Endodermal cell (in vitro differentiated cells): ENCODE measurements around the gene HSPA9. TPM values are rescaled to one million over a fixed set of nuclear protein-coding genes. Genes with fewer than 3 reads are reported as not detected.

Experiments used
- DNase-seq: peaks from one replicate; pipeline ENCODE4 v3.0.0-alpha.2; 2017
- H3K27ac ChIP-seq: 2 replicates; pipeline ENCODE4 v1.5.1; 2013; ENCODE audit warnings: mild to moderate bottlenecking, low read depth, low read length, moderate library complexity
- H3K27me3 ChIP-seq: 2 replicates; pipeline ENCODE4 v1.6.1; 2013; ENCODE audit warnings: mild to moderate bottlenecking, low read length, moderate library complexity; ENCODE audit not compliant: insufficient read depth, control insufficient read depth, poor library complexity, severe bottlenecking
- H3K36me3 ChIP-seq: 2 replicates; pipeline ENCODE4 v1.7.0; 2013; ENCODE audit warnings: mild to moderate bottlenecking, low read length, moderate library complexity; ENCODE audit not compliant: control insufficient read depth, insufficient read depth
- H3K4me1 ChIP-seq: one replicate; pipeline ENCODE4 v1.7.0; 2013; ENCODE audit warnings: low read length; ENCODE audit not compliant: control insufficient read depth, insufficient read depth
- H3K4me3 ChIP-seq: 2 replicates; pipeline ENCODE4 v1.5.1; 2013; ENCODE audit warnings: mild to moderate bottlenecking, low read length, moderate library complexity
- H3K9ac ChIP-seq: 2 replicates; pipeline ENCODE4 v1.6.1; 2013; ENCODE audit warnings: mild to moderate bottlenecking, low read length, moderate library complexity; ENCODE audit not compliant: poor library complexity, severe bottlenecking; ENCODE audit errors: extremely low read depth
- H3K9me3 ChIP-seq: 2 replicates; pipeline ENCODE4 v1.6.1; 2013; ENCODE audit warnings: mild to moderate bottlenecking, low read length, moderate library complexity; ENCODE audit not compliant: control insufficient read depth
- H3K27ac Mint-ChIP-seq: 2 replicates; pipeline ENCODE4 v1.8.0; 2020; ENCODE audit warnings: mixed read lengths
- H3K27me3 Mint-ChIP-seq: 2 replicates; pipeline ENCODE4 v1.8.0; 2021; ENCODE audit warnings: mild to moderate bottlenecking, mixed read lengths; ENCODE audit not compliant: insufficient read depth
- H3K36me3 Mint-ChIP-seq: 2 replicates; pipeline ENCODE4 v1.8.0; 2020; ENCODE audit warnings: low read depth, mixed read lengths
- H3K4me1 Mint-ChIP-seq: 2 replicates; pipeline ENCODE4 v1.8.0; 2020; ENCODE audit warnings: mixed read lengths
- H3K4me3 Mint-ChIP-seq: 2 replicates; pipeline ENCODE4 v1.8.0; 2020; ENCODE audit warnings: mild to moderate bottlenecking, moderate library complexity, mixed read lengths
- H3K9me3 Mint-ChIP-seq: 2 replicates; pipeline ENCODE4 v1.8.0; 2020; ENCODE audit warnings: mild to moderate bottlenecking, mixed read lengths
- CTCF ChIP-seq: fragments of 200-600 bp; sonication (generic); conservative IDR thresholded peaks from 2 replicates; pipeline ENCODE4 v1.5.0; 2021; ENCODE audit warnings: antibody characterized with exemption, mild to moderate bottlenecking
- WGBS, 2 experiments: methylation state at CpG; one replicate each; pipeline versions ENCODE4 v1.1.5 to v1.1.7; 2013; ENCODE audit warnings: missing lambda C conversion rate in 2 of 2, mixed read lengths in 1 of 2; ENCODE audit not compliant: insufficient coverage in 1 of 2, insufficient read length in 1 of 2; 5-methylcytosine and 5-hydroxymethylcytosine counted together
- total RNA-seq, 2 donors: library from RNA; stranded (reverse); fragmentation: NEBNext Ultra II Directional in 1 of 2; extraction: Animal tissue kit (Norgen Biotek cat#: 25700) in 1 of 2; gene quantifications; 2 replicates in 1 of 2; 3 replicates in 1 of 2; pipeline ENCODE4 v1.2.1, GENCODE V29; 2021

The HSPA9 gene
- total RNA-seq, 2 donors from 2014 or later, result 201 to 212 TPM

GRCh38 chr5:138536215-138536614, 39.0 kb downstream of the HSPA9 start:
- Mint-ChIP-seq H3K9me3 (no peaks in the 10 kb centered on the region), H3K4me3 (no peak overlapping the region), H3K27ac (no peak overlapping the region), H3K4me1 (no peaks in the 10 kb centered on the region), H3K36me3 (peaks cover 62% of the 10 kb centered on the region), H3K27me3 (no peaks in the 10 kb centered on the region)
- Histone ChIP-seq H3K27ac (no peak overlapping the region), H3K9me3 (no peaks in the 10 kb centered on the region), H3K27me3 (no peaks in the 10 kb centered on the region), H3K4me1 (peaks cover 7% of the 10 kb centered on the region), H3K36me3 (peaks cover 88% of the 10 kb centered on the region), H3K4me3 (no peak overlapping the region), H3K9ac (no peak overlapping the region)
- no peak for DNase-seq
- no peak for TF ChIP-seq CTCF
- 78% methylated on average over 2 of the region's 2 CpGs; no CpG with 5 or more reads in 1 of the 2 experiments for WGBS, 2 experiments

GRCh38 chr5:138533973-138534941, 40.9 kb downstream of the HSPA9 start:
- H3K4me1 ChIP-seq, result no peaks in the 10 kb centered on the region
- H3K27me3 ChIP-seq, result no peaks in the 10 kb centered on the region
- no peaks in the 10 kb centered on the region for H3K9me3 ChIP-seq
- no peak overlapping the region for H3K27ac ChIP-seq
- WGBS, 2 experiments, result 95% methylated on average over 5 of the region's 5 CpGs
- Mint-ChIP-seq H3K4me1 (peaks cover 4% of the 10 kb centered on the region), H3K4me3 (no peak overlapping the region), H3K36me3 (peaks cover 67% of the 10 kb centered on the region), H3K9me3 (no peaks in the 10 kb centered on the region), H3K27me3 (no peaks in the 10 kb centered on the region), H3K27ac (no peak overlapping the region)
- TF ChIP-seq CTCF, result no peak
- H3K9ac ChIP-seq, result no peak overlapping the region
- no peak overlapping the region for H3K4me3 ChIP-seq
- H3K36me3 ChIP-seq, result peaks cover 81% of the 10 kb centered on the region
- no peak for DNase-seq

GRCh38 chr5:138529812-138530211, 45.4 kb downstream of the HSPA9 start:
- Histone ChIP-seq H3K9ac (no peak overlapping the region), H3K9me3 (no peaks in the 10 kb centered on the region), H3K36me3 (peaks cover 66% of the 10 kb centered on the region), H3K4me1 (no peaks in the 10 kb centered on the region), H3K27me3 (no peaks in the 10 kb centered on the region), H3K4me3 (no peak overlapping the region), H3K27ac (no peak overlapping the region)
- Mint-ChIP-seq H3K27me3 (no peaks in the 10 kb centered on the region), H3K36me3 (peaks cover 45% of the 10 kb centered on the region), H3K4me3 (no peak overlapping the region), H3K27ac (peak overlapping the region; percentile 59), H3K4me1 (peaks cover 22% of the 10 kb centered on the region), H3K9me3 (no peaks in the 10 kb centered on the region)
- TF ChIP-seq CTCF, result no peak
- WGBS, 2 experiments, result 94 to 98% methylated on average over 5 to 8 of the region's 8 CpGs
- no peak for DNase-seq
